GM20000 (cell line): ENCODE data around the gene KIF5A.
"Not testable (repeated sequence)": the region's sequence is repeated elsewhere in the genome, so short reads cannot be mapped to it uniquely, and the experiment has no call there.

Experiments used
- DNase-seq: peaks from one replicate; pipeline ENCODE4 v3.0.0; 2012; ENCODE audit warnings: low spot score
- CTCF ChIP-seq: IDR thresholded peaks from 2 replicates; pipeline ENCODE4 v1.5.1; 2012; ENCODE audit warnings: mild to moderate bottlenecking, control low read depth; ENCODE audit errors: extremely low read depth, missing control alignments

Gene KIF5A

DNA sequence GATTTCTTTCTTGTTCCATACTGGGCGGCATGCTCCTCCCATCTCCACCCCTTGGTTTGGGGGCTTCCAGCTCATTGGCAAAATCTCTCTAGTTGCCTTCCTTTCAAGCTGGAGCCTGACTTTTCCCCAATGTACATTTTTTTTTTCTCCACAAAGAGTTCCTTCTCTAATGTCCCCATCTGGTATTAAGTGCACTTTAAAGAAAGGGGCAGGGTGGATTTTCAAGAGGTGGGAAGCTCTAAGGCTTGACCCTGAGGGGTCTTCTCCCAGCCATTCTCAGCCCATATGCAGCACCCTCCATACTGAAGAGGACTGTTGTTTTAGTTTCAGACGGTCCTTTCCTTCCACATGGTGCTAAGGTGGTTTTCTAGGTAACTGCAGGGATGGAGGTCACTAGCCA is 35.3 kb downstream of the KIF5A start:
- TF ChIP-seq CTCF = no peak
- no peak for DNase-seq

GRCh38 chr12:57586128-57586527 is 36.3 kb downstream of the KIF5A start:
- no peak for TF ChIP-seq CTCF
- DNase-seq = no peak

GRCh38 chr12:57586832-57587429 is 37.1 kb downstream of the KIF5A start:
- TF ChIP-seq CTCF = no peak
- no peak for DNase-seq

DNA sequence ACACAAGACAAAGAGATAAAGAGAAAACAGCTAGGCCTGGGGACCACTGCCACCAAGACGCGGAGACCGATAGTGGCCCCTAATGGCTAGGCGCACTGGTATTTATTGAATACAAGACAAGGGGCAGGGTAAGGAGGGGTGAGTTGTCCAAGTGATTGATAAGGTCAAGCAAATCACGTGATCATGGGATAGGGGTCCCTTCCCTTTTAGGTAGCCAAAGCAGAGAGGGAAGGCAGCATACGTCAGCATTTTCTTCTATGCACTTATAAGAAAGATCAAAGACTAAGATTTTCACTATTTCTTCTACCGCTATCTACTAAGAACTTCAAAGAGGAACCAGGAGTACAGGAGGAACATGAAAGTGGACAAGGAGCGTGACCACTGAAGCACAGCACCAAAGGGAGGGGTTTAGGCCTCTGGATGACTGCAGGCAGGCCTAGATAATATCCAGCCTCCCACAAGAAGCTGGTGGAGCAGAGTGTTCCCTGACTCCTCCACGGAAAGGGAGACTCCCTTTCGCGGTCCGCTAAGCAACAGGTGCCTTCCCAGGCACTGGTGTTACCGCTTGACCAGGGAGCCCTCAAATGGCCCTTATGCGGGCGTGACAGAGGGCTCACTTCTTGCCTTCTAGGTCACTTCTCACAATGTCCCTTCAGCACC is 39.2 kb downstream of the KIF5A start:
- not testable (repeated sequence) for DNase-seq

GRCh38 chr12:57590479-57590863 is 40.6 kb downstream of the KIF5A start:
- TF ChIP-seq CTCF = no peak
- peak; percentile 14 for DNase-seq

DNA sequence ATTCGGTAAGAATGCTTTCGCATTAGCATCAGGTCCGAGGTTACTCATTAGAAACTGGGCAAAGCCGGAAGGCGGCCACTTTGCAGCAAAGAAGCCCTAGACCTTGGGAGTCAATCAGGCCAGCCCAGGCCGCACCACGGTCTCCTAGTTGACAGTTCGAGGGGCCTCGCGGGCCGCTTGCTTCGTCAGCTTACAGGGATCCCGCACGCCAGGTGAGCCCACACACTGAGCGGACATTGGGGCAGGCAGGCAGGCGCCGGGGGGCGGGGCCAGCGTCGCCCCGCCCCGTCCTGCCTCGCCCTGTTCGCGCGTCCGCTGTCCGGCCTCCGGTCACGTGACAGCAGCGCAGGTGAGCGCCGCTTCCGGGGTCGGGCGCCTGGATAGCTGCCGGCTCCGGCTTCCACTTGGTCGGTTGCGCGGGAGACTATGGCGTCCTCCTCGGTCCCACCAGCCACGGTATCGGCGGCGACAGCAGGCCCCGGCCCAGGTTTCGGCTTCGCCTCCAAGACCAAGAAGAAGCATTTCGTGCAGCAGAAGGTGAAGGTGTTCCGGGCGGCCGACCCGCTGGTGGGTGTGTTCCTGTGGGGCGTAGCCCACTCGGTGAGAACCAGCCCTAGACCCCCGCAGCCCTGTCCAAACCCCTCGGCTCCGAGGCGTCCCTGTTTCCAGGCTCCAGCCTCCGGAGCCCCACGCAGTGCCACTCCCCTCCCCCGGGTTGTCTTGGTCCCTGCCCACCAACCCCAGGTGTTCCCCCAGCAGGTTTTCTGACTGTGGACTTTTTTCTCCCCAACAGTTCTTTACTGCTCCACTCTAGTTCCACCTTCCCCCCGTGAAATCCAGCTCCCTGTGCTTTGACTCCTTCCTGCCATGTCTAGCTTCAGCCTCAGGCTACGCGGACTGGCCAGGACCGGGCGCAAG is 41.3 kb downstream of the KIF5A start, which contains the start of gene PIP4K2C:
Gene PIP4K2C, plus strand, starts transcription at position 329 of the 918 bp plus-strand sequence. Its CDS starts 98 bp downstream, at position 427.
- TF ChIP-seq CTCF = no peak
- peak; percentile 95 for DNase-seq

- no peak for TF ChIP-seq CTCF
- DNase-seq = no peak
Observed at GRCh38 chr12:57591782-57592325, 42.0 kb downstream of the KIF5A start.
